HepG2 (cell line): ENCODE data around the gene SLC13A3. TPM values are rescaled to one million over a fixed set of nuclear protein-coding genes. Genes with fewer than 3 reads are reported as not detected.

Source experiments
- ADNP ChIP-seq: sonication (generic); formaldehyde crosslinking; IDR thresholded peaks from 2 replicates; pipeline ENCODE4 v1.4.0; 2020; ENCODE audit warnings: missing genetic modification reagents
- FOXP4 ChIP-seq: sonication (generic); formaldehyde crosslinking; IDR thresholded peaks from 2 replicates; pipeline ENCODE4 v1.4.0; 2020; ENCODE audit warnings: missing genetic modification reagents
- GZF1 ChIP-seq: sonication (generic); formaldehyde crosslinking; IDR thresholded peaks from 2 replicates; pipeline ENCODE4 v1.5.1; 2020; ENCODE audit warnings: mild to moderate bottlenecking, missing genetic modification reagents
- HNRNPL ChIP-seq: fragments of 200-400 bp; formaldehyde crosslinking; IDR thresholded peaks from 2 replicates; pipeline ENCODE4 v1.6.1; 2017; ENCODE audit warnings: mild to moderate bottlenecking, low read depth, low read length
- SAFB2 ChIP-seq: sonication (generic); formaldehyde crosslinking; IDR thresholded peaks from 2 replicates; pipeline ENCODE4 v1.5.1; 2020; ENCODE audit warnings: missing genetic modification reagents, low read depth, mild to moderate bottlenecking, borderline replicate concordance
- SIX4 ChIP-seq: sonication (generic); formaldehyde crosslinking; IDR thresholded peaks from 2 replicates; pipeline ENCODE4 v1.4.0; 2020; ENCODE audit warnings: missing genetic modification reagents
- ZFP36L1 ChIP-seq: sonication (generic); formaldehyde crosslinking; IDR thresholded peaks from 2 replicates; pipeline ENCODE4 v1.8.0; 2022; ENCODE audit warnings: mild to moderate bottlenecking, missing genetic modification reagents, moderate library complexity
- ZNF136 ChIP-seq: sonication (generic); formaldehyde crosslinking; IDR thresholded peaks from 2 replicates; pipeline ENCODE4 v1.8.1; 2022; ENCODE audit warnings: low read depth, mild to moderate bottlenecking, moderate library complexity, missing genetic modification reagents
- ZNF280B ChIP-seq: sonication (generic); formaldehyde crosslinking; IDR thresholded peaks from 2 replicates; pipeline ENCODE4 v1.5.0; 2020; ENCODE audit warnings: missing genetic modification reagents, mild to moderate bottlenecking, borderline replicate concordance
- ZNF296 ChIP-seq: sonication (generic); formaldehyde crosslinking; conservative IDR thresholded peaks from 2 replicates; pipeline ENCODE4 v1.5.0; 2020; ENCODE audit warnings: mild to moderate bottlenecking, missing genetic modification reagents
- ZNF546 ChIP-seq: sonication (generic); formaldehyde crosslinking; conservative IDR thresholded peaks from 2 replicates; pipeline ENCODE4 v1.8.1; 2023; ENCODE audit warnings: mild to moderate bottlenecking, missing genetic modification reagents
- ZNF883 ChIP-seq: sonication (generic); formaldehyde crosslinking; IDR thresholded peaks from 2 replicates; pipeline ENCODE4 v1.5.1; 2020; ENCODE audit warnings: mild to moderate bottlenecking, missing genetic modification reagents; ENCODE audit errors: not compliant biosample characterization
- polyA plus RNA-seq, 8 experiments: library from polyadenylated mRNA; depleted of rRNA in 3 of 8; stranded (reverse) in 7 of 8; unstranded in 1 of 8; fragments of >200 nt; fragmentation: Illumina TruSeq in 4 of 8; extraction: Trizol in 4 of 8; gene quantifications; 2 replicates each; pipeline versions ENCODE4 v1.2.1 to v1.2.3, GENCODE V29; 2011 to 2016; ENCODE audit warnings: low read depth in 4 of 8, missing spikeins in 1 of 8, mixed read lengths in 1 of 8; ENCODE audit not compliant: insufficient read depth in 1 of 8
- total RNA-seq, 5 experiments: library from RNA; depleted of rRNA; stranded (reverse); fragments of >200 nt; fragmentation: Illumina TruSeq; extraction: Trizol; gene quantifications; 2 replicates each; pipeline ENCODE4 v1.2.3, GENCODE V29; 2016; ENCODE audit warnings: low read depth in 1 of 5
- TF ChIP-seq, protein P1 (sequence below), 2 experiments: sonication (generic) in 1 of 2; formaldehyde crosslinking in 1 of 2; IDR thresholded peaks; 2 replicates each; pipeline versions ENCODE4 v1.4.0 to v1.6.1; 2018 to 2020; ENCODE audit warnings: missing genetic modification reagents in 2 of 2, borderline replicate concordance in 1 of 2, low read depth in 1 of 2, mild to moderate bottlenecking in 1 of 2, missing biosample characterization in 1 of 2
- TF ChIP-seq, protein P2 (sequence below), 2 experiments: sonication (generic) in 1 of 2; formaldehyde crosslinking in 1 of 2; IDR thresholded peaks; 2 replicates each; pipeline versions ENCODE4 v1.4.0 to v1.6.1; 2016 to 2020; ENCODE audit warnings: borderline replicate concordance in 1 of 2, low read depth in 1 of 2, mild to moderate bottlenecking in 1 of 2, missing genetic modification reagents in 1 of 2

The SLC13A3 gene
- total and polyA plus RNA-seq, 2 of the 13 experiments (the other 11 are each of a cell fraction or from before 2014, with no cell fraction given), result 66.5 to 76.0 TPM

DNA sequence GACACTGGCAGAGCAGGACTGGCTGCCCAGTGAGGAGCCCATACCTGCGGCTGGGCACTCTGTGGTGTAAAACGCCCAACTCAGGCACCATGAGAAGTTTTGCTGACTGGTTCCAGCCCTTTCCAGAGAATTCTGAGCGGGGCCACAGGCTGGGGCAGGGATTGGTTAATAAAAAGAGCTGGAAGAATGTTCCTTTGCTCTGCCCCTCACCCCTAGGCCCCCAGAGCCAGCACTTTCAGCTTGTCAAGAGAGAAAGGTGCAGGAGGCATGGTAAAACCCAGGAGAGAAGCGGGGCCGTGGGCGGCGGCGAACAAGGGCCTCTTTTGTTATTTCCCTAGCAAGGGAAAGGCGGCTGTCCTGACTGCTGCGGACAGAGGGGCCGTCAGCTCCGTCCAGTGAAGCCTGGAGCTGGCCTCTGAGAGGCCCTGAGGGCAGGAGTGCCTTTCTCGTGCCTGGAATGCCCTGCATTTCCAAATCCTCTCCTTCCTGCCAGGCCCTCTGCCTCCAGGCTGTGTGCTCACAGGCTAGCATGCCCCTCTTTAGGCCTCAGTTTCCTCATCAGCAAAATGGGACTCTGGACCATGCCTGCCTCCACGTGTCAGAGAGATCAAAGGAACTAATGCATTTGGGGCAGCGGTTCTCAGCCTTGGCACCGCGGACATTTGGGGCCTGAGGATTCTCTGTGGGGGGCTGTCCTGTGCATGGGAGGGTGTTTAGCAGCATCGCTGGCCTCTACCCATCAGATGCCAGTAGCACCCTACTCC, 12.9 kb downstream of the SLC13A3 start (continued):
- peak; percentile 27; the same call in 1 of the 2 replicates for TF ChIP-seq ZNF296 (CRISPR knock-in tag)
- 0 out of 2 replicates have a peak, but pooled peaks have one; percentile 81 for TF ChIP-seq ZNF136 (CRISPR knock-in tag)
- no peak for TF ChIP-seq ZFP36L1 (CRISPR knock-in tag)
- 0 out of 2 replicates have a peak, but pooled peaks have one; percentile 86 for TF ChIP-seq SAFB2
- TF ChIP-seq, protein P1, sequence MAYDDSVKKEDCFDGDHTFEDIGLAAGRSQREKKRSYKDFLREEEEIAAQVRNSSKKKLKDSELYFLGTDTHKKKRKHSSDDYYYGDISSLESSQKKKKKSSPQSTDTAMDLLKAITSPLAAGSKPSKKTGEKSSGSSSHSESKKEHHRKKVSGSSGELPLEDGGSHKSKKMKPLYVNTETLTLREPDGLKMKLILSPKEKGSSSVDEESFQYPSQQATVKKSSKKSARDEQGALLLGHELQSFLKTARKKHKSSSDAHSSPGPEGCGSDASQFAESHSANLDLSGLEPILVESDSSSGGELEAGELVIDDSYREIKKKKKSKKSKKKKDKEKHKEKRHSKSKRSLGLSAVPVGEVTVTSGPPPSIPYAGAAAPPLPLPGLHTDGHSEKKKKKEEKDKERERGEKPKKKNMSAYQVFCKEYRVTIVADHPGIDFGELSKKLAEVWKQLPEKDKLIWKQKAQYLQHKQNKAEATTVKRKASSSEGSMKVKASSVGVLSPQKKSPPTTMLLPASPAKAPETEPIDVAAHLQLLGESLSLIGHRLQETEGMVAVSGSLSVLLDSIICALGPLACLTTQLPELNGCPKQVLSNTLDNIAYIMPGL (CRISPR knock-in tag; IDR thresholded peaks at IDR 0.05; ENCODE audit: borderline replicate concordance in 1 of 2, low read depth in 1 of 2), result peak in 1 of 2 experiments; percentile 54; a peak in 1 of 4 replicates
- TF ChIP-seq FOXP4 (CRISPR knock-in tag), result peak; percentile 44
- TF ChIP-seq ZNF280B (CRISPR knock-in tag), result peak; percentile 68
- TF ChIP-seq ZNF883 (CRISPR knock-in tag), result peak; percentile 24
- peak; percentile 99 for TF ChIP-seq HNRNPL
- TF ChIP-seq, protein P2, sequence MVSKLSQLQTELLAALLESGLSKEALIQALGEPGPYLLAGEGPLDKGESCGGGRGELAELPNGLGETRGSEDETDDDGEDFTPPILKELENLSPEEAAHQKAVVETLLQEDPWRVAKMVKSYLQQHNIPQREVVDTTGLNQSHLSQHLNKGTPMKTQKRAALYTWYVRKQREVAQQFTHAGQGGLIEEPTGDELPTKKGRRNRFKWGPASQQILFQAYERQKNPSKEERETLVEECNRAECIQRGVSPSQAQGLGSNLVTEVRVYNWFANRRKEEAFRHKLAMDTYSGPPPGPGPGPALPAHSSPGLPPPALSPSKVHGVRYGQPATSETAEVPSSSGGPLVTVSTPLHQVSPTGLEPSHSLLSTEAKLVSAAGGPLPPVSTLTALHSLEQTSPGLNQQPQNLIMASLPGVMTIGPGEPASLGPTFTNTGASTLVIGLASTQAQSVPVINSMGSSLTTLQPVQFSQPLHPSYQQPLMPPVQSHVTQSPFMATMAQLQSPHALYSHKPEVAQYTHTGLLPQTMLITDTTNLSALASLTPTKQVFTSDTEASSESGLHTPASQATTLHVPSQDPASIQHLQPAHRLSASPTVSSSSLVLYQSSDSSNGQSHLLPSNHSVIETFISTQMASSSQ (IDR thresholded peaks at IDR 0.05; ENCODE audit: low read depth), result peak; percentile 24; the same call in 1 of the 2 replicates
- TF ChIP-seq, protein P2 (CRISPR knock-in tag; IDR thresholded peaks at IDR 0.05; ENCODE audit: borderline replicate concordance), result peak; percentile 64; the same call in 1 of the 2 replicates
- no peak for TF ChIP-seq SIX4 (CRISPR knock-in tag)
- TF ChIP-seq ZNF546 (CRISPR knock-in tag), result 0 out of 2 replicates have a peak, but pooled peaks have one; percentile 44
- TF ChIP-seq GZF1 (CRISPR knock-in tag), result 0 out of 2 replicates have a peak, but pooled peaks have one; percentile 60
- peak; percentile 89 for TF ChIP-seq ADNP (CRISPR knock-in tag)
